ENCODE results near the gene LCMT1.

DNA sequence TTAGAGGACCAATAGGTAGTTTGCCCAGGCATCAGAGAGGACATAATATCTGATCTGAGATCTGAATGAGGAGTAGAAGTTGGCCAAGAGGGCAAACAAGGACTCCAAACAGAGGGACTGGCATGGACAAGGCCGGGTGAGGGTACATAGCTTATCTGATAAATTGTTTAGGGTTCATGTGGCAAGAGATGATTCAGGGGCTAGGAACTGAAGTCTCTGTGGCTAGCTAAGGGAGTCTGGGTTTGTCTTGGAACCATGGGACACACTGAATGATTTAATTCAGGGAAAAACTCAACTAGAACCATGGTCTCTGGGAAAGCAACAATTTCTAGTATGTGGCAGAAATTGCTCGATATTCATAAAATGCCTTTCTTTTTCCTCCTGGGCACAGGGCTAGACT, 101.1 kb downstream of the LCMT1 start:
- TF ChIP-seq, protein P1, sequence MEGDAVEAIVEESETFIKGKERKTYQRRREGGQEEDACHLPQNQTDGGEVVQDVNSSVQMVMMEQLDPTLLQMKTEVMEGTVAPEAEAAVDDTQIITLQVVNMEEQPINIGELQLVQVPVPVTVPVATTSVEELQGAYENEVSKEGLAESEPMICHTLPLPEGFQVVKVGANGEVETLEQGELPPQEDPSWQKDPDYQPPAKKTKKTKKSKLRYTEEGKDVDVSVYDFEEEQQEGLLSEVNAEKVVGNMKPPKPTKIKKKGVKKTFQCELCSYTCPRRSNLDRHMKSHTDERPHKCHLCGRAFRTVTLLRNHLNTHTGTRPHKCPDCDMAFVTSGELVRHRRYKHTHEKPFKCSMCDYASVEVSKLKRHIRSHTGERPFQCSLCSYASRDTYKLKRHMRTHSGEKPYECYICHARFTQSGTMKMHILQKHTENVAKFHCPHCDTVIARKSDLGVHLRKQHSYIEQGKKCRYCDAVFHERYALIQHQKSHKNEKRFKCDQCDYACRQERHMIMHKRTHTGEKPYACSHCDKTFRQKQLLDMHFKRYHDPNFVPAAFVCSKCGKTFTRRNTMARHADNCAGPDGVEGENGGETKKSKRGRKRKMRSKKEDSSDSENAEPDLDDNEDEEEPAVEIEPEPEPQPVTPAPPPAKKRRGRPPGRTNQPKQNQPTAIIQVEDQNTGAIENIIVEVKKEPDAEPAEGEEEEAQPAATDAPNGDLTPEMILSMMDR (IDR thresholded peaks at IDR 0.05) = no peak
- TF ChIP-seq POLR2A (IDR thresholded peaks at IDR 0.05) = no peak

Data from testis (tissue), 2 donors.